Keratinocyte (primary cell): ENCODE data around the gene PRAME.

Experiments used
- EZH2 ChIP-seq: IDR thresholded peaks from one replicate; pipeline ENCODE4 v1.6.1; 2012; ENCODE audit warnings: inconsistent platforms, mild to moderate bottlenecking, low read length, moderate library complexity
- TF ChIP-seq, protein P1 (sequence below), 3 experiments: IDR thresholded peaks in 1 of 3; conservative IDR thresholded peaks in 1 of 3; optimal IDR thresholded peaks in 1 of 3; 2 replicates in 2 of 3; 3 replicates in 1 of 3; pipeline versions ENCODE3 to v1.5.1; 2011; ENCODE audit warnings: low read length in 3 of 3, mild to moderate bottlenecking in 3 of 3, moderate library complexity in 2 of 3, control low read depth in 1 of 3, inconsistent platforms in 1 of 3; ENCODE audit not compliant: insufficient read depth in 2 of 3; ENCODE audit errors: extremely low read depth in 1 of 3

- no peak for TF ChIP-seq EZH2
- TF ChIP-seq, protein P1, sequence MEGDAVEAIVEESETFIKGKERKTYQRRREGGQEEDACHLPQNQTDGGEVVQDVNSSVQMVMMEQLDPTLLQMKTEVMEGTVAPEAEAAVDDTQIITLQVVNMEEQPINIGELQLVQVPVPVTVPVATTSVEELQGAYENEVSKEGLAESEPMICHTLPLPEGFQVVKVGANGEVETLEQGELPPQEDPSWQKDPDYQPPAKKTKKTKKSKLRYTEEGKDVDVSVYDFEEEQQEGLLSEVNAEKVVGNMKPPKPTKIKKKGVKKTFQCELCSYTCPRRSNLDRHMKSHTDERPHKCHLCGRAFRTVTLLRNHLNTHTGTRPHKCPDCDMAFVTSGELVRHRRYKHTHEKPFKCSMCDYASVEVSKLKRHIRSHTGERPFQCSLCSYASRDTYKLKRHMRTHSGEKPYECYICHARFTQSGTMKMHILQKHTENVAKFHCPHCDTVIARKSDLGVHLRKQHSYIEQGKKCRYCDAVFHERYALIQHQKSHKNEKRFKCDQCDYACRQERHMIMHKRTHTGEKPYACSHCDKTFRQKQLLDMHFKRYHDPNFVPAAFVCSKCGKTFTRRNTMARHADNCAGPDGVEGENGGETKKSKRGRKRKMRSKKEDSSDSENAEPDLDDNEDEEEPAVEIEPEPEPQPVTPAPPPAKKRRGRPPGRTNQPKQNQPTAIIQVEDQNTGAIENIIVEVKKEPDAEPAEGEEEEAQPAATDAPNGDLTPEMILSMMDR (optimal IDR thresholded peaks at IDR 0.05 in 1 of 3, IDR thresholded peaks at IDR 0.05 in 1 of 3, conservative IDR thresholded peaks at IDR 0.05 in 1 of 3; ENCODE audit: extremely low read depth in 1 of 3, insufficient read depth in 2 of 3, low read length in 3 of 3): no peak
These were observed 2.5 kb downstream of the PRAME start for GRCh38 chr22:22556578-22556977.
